ENCODE results near the gene CRACR2A. TPM values are rescaled to one million over a fixed set of nuclear protein-coding genes. Genes with fewer than 3 reads are reported as not detected.

CRACR2A gene
- total RNA-seq, 1 donor from 2014 or later: 0.82 TPM

- H3K4me1 Mint-ChIP-seq (ENCODE audit: low read depth): no peaks in the 10 kb centered on the region
- no peaks in the 10 kb centered on the region for H3K36me3 Mint-ChIP-seq (ENCODE audit: low read depth)
- peaks cover 6% of the 10 kb centered on the region for H3K27me3 Mint-ChIP-seq (ENCODE audit: low read depth)
- H3K27ac Mint-ChIP-seq (ENCODE audit: unreplicated experiment): no peak overlapping the region
- no peaks in the 10 kb centered on the region for H3K9me3 Mint-ChIP-seq (ENCODE audit: low read depth)
- H3K4me3 Mint-ChIP-seq (ENCODE audit: unreplicated experiment): no peak overlapping the region
- DNase-seq (ENCODE audit: low spot score): no peak
- TF ChIP-seq CTCF (IDR thresholded peaks at IDR 0.05): no peak
Measured at GRCh38 chr12:3630621-3631271, 122.2 kb downstream of the CRACR2A start.

GRCh38 chr12:3630111-3630510 is 122.8 kb downstream of the CRACR2A start:
- peaks cover 7% of the 10 kb centered on the region for H3K27me3 Mint-ChIP-seq (ENCODE audit: low read depth)
- peaks cover 2% of the 10 kb centered on the region for H3K36me3 Mint-ChIP-seq (ENCODE audit: low read depth)
- H3K4me1 Mint-ChIP-seq (ENCODE audit: low read depth): no peaks in the 10 kb centered on the region
- DNase-seq (ENCODE audit: low spot score): no peak
- no peaks in the 10 kb centered on the region for H3K9me3 Mint-ChIP-seq (ENCODE audit: low read depth)
- TF ChIP-seq CTCF (IDR thresholded peaks at IDR 0.05): no peak
- no peak overlapping the region for H3K4me3 Mint-ChIP-seq (ENCODE audit: unreplicated experiment)
- H3K27ac Mint-ChIP-seq (ENCODE audit: unreplicated experiment): no peak overlapping the region

- no peaks in the 10 kb centered on the region for H3K4me1 Mint-ChIP-seq (ENCODE audit: low read depth)
- no peak for DNase-seq (ENCODE audit: low spot score)
- no peak overlapping the region for H3K4me3 Mint-ChIP-seq (ENCODE audit: unreplicated experiment)
- H3K36me3 Mint-ChIP-seq (ENCODE audit: low read depth): peaks cover 2% of the 10 kb centered on the region
- no peak for TF ChIP-seq CTCF (IDR thresholded peaks at IDR 0.05)
- no peaks in the 10 kb centered on the region for H3K9me3 Mint-ChIP-seq (ENCODE audit: low read depth)
- H3K27me3 Mint-ChIP-seq (ENCODE audit: low read depth): peaks cover 8% of the 10 kb centered on the region
- H3K27ac Mint-ChIP-seq (ENCODE audit: unreplicated experiment): no peak overlapping the region
Measured at GRCh38 chr12:3629057-3629830, 123.7 kb downstream of the CRACR2A start.

DNA sequence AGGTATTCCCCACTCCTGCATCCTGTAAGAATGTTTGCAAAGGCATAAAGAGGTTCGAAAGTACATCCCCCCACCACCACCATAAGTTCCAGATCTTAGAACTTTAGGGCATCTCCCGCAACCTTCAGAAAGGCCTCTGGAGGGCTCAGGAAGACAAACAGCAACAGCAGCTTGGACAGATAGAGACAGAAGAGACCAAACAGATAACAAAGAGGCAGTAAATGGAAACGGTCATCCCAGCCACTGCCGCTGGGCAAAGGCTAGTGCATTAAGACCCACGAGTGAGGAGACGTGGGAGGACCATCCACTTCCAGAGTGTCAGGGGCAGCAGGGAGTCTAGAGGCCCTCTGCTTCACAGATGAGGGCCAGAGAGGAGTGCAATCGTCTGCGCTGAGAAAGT is 124.3 kb downstream of the CRACR2A start:
- H3K4me1 Mint-ChIP-seq (ENCODE audit: low read depth): no peaks in the 10 kb centered on the region
- no peak for DNase-seq (ENCODE audit: low spot score)
- H3K9me3 Mint-ChIP-seq (ENCODE audit: low read depth): no peaks in the 10 kb centered on the region
- H3K36me3 Mint-ChIP-seq (ENCODE audit: low read depth): peaks cover 2% of the 10 kb centered on the region
- no peak for TF ChIP-seq CTCF (IDR thresholded peaks at IDR 0.05)
- H3K27ac Mint-ChIP-seq (ENCODE audit: unreplicated experiment): no peak overlapping the region
- H3K4me3 Mint-ChIP-seq (ENCODE audit: unreplicated experiment): no peak overlapping the region
- peaks cover 8% of the 10 kb centered on the region for H3K27me3 Mint-ChIP-seq (ENCODE audit: low read depth)

- Mint-ChIP-seq H3K27ac (ENCODE audit: unreplicated experiment) (no peak overlapping the region), H3K4me1 (ENCODE audit: low read depth) (no peaks in the 10 kb centered on the region), H3K27me3 (ENCODE audit: low read depth) (peaks cover 9% of the 10 kb centered on the region), H3K4me3 (ENCODE audit: unreplicated experiment) (no peak overlapping the region), H3K36me3 (ENCODE audit: low read depth) (peaks cover 2% of the 10 kb centered on the region), H3K9me3 (ENCODE audit: low read depth) (no peaks in the 10 kb centered on the region)
- no peak for DNase-seq (ENCODE audit: low spot score)
- TF ChIP-seq CTCF (IDR thresholded peaks at IDR 0.05): no peak
Measured at GRCh38 chr12:3627336-3627735, 125.6 kb downstream of the CRACR2A start.
